Caco-2 (cell line): ENCODE results near the gene EPHA10. TPM values are rescaled to one million over a fixed set of nuclear protein-coding genes. Genes with fewer than 3 reads are reported as not detected.

Experiments
- BruUV-seq: library from RNA; stranded (reverse); fragments of 400-500 nt; replicated peaks from 2 replicates; lab custom pipeline; 2021; lab: Mats Ljungman, UMichigan
- CTCF ChIA-PET: fragments of 300-600 bp; sonication (Branson Sonifier 250); formaldehyde crosslinking; loops from one replicate; lab custom pipeline; 2022; ENCODE audit warnings: antibody characterized with exemption; lab: Charles Lee
- POLR2A ChIA-PET: fragments of 300-600 bp; sonication (Branson Sonifier 250); formaldehyde crosslinking; loops from one replicate; lab custom pipeline; 2022; ENCODE audit warnings: antibody characterized with exemption; lab: Charles Lee
- DNase-seq, 2 experiments: peaks; one replicate each; pipeline versions ENCODE4 v3.0.0 to v3.0.0-alpha.2; 2020 to 2022
- H3K27me3 ChIP-seq: replicated peaks from 2 replicates; pipeline ENCODE4 v1.6.0; 2011; ENCODE audit warnings: low read length; ENCODE audit not compliant: control insufficient read depth, insufficient read depth
- H3K36me3 ChIP-seq: 2 replicates; pipeline ENCODE4 v1.5.1; 2011; ENCODE audit warnings: low read length; ENCODE audit not compliant: control insufficient read depth, insufficient read depth
- H3K4me1 ChIP-seq: fragments of 250-450 bp; sonication (Bioruptor Pico); 2 replicates; pipeline ENCODE4 v1.5.1; 2020; ENCODE audit warnings: mild to moderate bottlenecking
- H3K4me3 ChIP-seq: 2 replicates; pipeline ENCODE4 v1.5.1; 2011; ENCODE audit warnings: low read depth, mild to moderate bottlenecking, control low read depth, low read length
- H3K9me3 ChIP-seq: fragments of 250-450 bp; sonication (Bioruptor Pico); 2 replicates; pipeline ENCODE4 v1.5.1; 2020; ENCODE audit warnings: mild to moderate bottlenecking, moderate library complexity
- H3K27ac Mint-ChIP-seq: one replicate; pipeline ENCODE4 v1.8.0; 2022; ENCODE audit warnings: mixed read lengths; ENCODE audit not compliant: unreplicated experiment
- H3K27me3 Mint-ChIP-seq: one replicate; pipeline ENCODE4 v1.8.0; 2022; ENCODE audit warnings: mixed read lengths; ENCODE audit not compliant: insufficient read depth, unreplicated experiment
- H3K36me3 Mint-ChIP-seq: one replicate; pipeline ENCODE4 v1.8.0; 2022; ENCODE audit warnings: mild to moderate bottlenecking, mixed read lengths; ENCODE audit not compliant: insufficient read depth, unreplicated experiment
- H3K4me1 Mint-ChIP-seq: one replicate; pipeline ENCODE4 v1.8.0; 2022; ENCODE audit warnings: low read depth, mixed read lengths; ENCODE audit not compliant: unreplicated experiment
- H3K4me3 Mint-ChIP-seq: one replicate; pipeline ENCODE4 v1.8.0; 2022; ENCODE audit warnings: mild to moderate bottlenecking, moderate library complexity, mixed read lengths; ENCODE audit not compliant: unreplicated experiment
- H3K9me3 Mint-ChIP-seq: one replicate; pipeline ENCODE4 v1.8.0; 2022; ENCODE audit warnings: mixed read lengths; ENCODE audit not compliant: unreplicated experiment
- intact Hi-C: fragments of 100-400 bp; cut with micrococcal nuclease; formaldehyde crosslinking; loops from one replicate; pipeline ENCODE4 v1.10.0; 2022; ENCODE audit not compliant: unreplicated experiment
- total RNA-seq: library from RNA; stranded (reverse); gene quantifications from 2 replicates; pipeline ENCODE4 v1.2.3, GENCODE V29; 2022
- TF ChIP-seq, protein P1 (sequence below), 2 experiments: fragments of 200-600 bp in 1 of 2; IDR thresholded peaks; 1 replicate in 1 of 2; 2 replicates in 1 of 2; pipeline versions ENCODE4 v1.5.1 to v1.8.0; 2011 to 2022; ENCODE audit warnings: antibody characterized with exemption in 1 of 2, control low read depth in 1 of 2, inconsistent platforms in 1 of 2, low read depth in 1 of 2, low read length in 1 of 2, mild to moderate bottlenecking in 1 of 2, moderate library complexity in 1 of 2; ENCODE audit not compliant: insufficient read depth in 1 of 2, severe bottlenecking in 1 of 2, unreplicated experiment in 1 of 2

EPHA10 gene
- total RNA-seq, 1 experiment from 2014 or later = 2.8 TPM

GRCh38 chr1:37666241-37666867 is 98.6 kb downstream of the EPHA10 start:
- H3K27me3 Mint-ChIP-seq = peaks cover 2% of the 10 kb centered on the region

More at GRCh38 chr1:37666241-37666867, 98.6 kb downstream of the EPHA10 start:
- no peak overlapping the region for H3K4me3 ChIP-seq
- H3K27ac Mint-ChIP-seq = no peak overlapping the region
- no peaks in the 10 kb centered on the region for H3K4me1 ChIP-seq
- DNase-seq = no peak
- no peaks in the 10 kb centered on the region for H3K4me1 Mint-ChIP-seq
- H3K4me3 Mint-ChIP-seq = no peak overlapping the region
- H3K36me3 Mint-ChIP-seq = no peaks in the 10 kb centered on the region
- no peaks in the 10 kb centered on the region for H3K9me3 ChIP-seq
- no peaks in the 10 kb centered on the region for H3K36me3 ChIP-seq
- H3K27me3 ChIP-seq = no peaks in the 10 kb centered on the region
- ChIA-PET POLR2A (no interaction called here), CTCF (no interaction called here)
- intact Hi-C loops = no loop called here
- TF ChIP-seq, protein P1, sequence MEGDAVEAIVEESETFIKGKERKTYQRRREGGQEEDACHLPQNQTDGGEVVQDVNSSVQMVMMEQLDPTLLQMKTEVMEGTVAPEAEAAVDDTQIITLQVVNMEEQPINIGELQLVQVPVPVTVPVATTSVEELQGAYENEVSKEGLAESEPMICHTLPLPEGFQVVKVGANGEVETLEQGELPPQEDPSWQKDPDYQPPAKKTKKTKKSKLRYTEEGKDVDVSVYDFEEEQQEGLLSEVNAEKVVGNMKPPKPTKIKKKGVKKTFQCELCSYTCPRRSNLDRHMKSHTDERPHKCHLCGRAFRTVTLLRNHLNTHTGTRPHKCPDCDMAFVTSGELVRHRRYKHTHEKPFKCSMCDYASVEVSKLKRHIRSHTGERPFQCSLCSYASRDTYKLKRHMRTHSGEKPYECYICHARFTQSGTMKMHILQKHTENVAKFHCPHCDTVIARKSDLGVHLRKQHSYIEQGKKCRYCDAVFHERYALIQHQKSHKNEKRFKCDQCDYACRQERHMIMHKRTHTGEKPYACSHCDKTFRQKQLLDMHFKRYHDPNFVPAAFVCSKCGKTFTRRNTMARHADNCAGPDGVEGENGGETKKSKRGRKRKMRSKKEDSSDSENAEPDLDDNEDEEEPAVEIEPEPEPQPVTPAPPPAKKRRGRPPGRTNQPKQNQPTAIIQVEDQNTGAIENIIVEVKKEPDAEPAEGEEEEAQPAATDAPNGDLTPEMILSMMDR (IDR thresholded peaks at IDR 0.05; ENCODE audit: insufficient read depth in 1 of 2, low read depth in 1 of 2, low read length in 1 of 2, severe bottlenecking in 1 of 2, unreplicated experiment in 1 of 2) = no peak
- H3K9me3 Mint-ChIP-seq = no peaks in the 10 kb centered on the region
- BruUV-seq = no TSS peak

Other genes starting within 250 kb of the EPHA10 start
- 13.7 and 14.6 TPM in 2 replicates for gene SNIP1, start 210.8 kb downstream of the EPHA10 start, total RNA-seq
- 0.21 and 0.27 TPM in 2 replicates for gene DNALI1, start 208.2 kb downstream of the EPHA10 start, total RNA-seq
- 51.6 and 53.8 TPM in 2 replicates for gene GNL2, start 169.2 kb downstream of the EPHA10 start, total RNA-seq
- gene RSPO1, start 130.2 kb downstream of the EPHA10 start, total RNA-seq = not detected in 2 replicates
- gene CDCA8, start 72.6 kb downstream of the EPHA10 start, total RNA-seq = 35.4 and 37.0 TPM in 2 replicates
- 24.8 and 25.9 TPM in 2 replicates for gene MANEAL, start 28.7 kb upstream of the EPHA10 start, total RNA-seq
- gene C1orf122, start 42.7 kb upstream of the EPHA10 start, total RNA-seq = 37.7 and 41.0 TPM in 2 replicates
- gene YRDC, start 43.1 kb upstream of the EPHA10 start, total RNA-seq = 10.3 and 10.7 TPM in 2 replicates
- gene MTF1, start 94.5 kb upstream of the EPHA10 start, total RNA-seq = 6.4 and 8.4 TPM in 2 replicates
- gene INPP5B, start 181.9 kb upstream of the EPHA10 start, total RNA-seq = 15.8 and 18.8 TPM in 2 replicates
- 72.6 and 79.3 TPM in 2 replicates for gene SF3A3, start 224.9 kb upstream of the EPHA10 start, total RNA-seq
- 11.8 and 11.9 TPM in 2 replicates for gene FHL3, start 240.4 kb upstream of the EPHA10 start, total RNA-seq
- 29.1 and 33.2 TPM in 2 replicates for gene UTP11, start 247.6 kb upstream of the EPHA10 start, total RNA-seq